A673 (cell line): Measurements from ENCODE around the gene PLK3. TPM values are rescaled to one million over a fixed set of nuclear protein-coding genes. Genes with fewer than 3 reads are reported as not detected.

Experiments used
- BruUV-seq: library from RNA; stranded (reverse); fragments of 400-500 nt; replicated peaks from 2 replicates; lab custom pipeline; 2021; lab: Mats Ljungman, UMichigan
- CTCF ChIA-PET: fragments of 300-600 bp; sonication (Branson Sonifier 250); formaldehyde crosslinking; loops from one replicate; lab custom pipeline; 2022; ENCODE audit warnings: antibody characterized with exemption; lab: Charles Lee
- POLR2A ChIA-PET: fragments of 300-600 bp; sonication (Branson Sonifier 250); formaldehyde crosslinking; loops from one replicate; lab custom pipeline; 2022; ENCODE audit warnings: antibody characterized with exemption; ENCODE audit not compliant: low non-redundant PET; lab: Charles Lee
- DNase-seq: peaks from one replicate; pipeline ENCODE4 v3.0.0-alpha.2; 2015; ENCODE audit warnings: low spot score
- H3K27ac ChIP-seq: fragments of 200-600 bp; sonication (generic); 2 replicates; pipeline ENCODE4 v1.5.1; 2016; ENCODE audit warnings: mixed run types, low read depth, mild to moderate bottlenecking, mixed read lengths, antibody characterized with exemption, low read length; ENCODE audit not compliant: poor library complexity, severe bottlenecking
- H3K27me3 ChIP-seq: fragments of 200-600 bp; sonication (generic); replicated peaks from 2 replicates; pipeline ENCODE4 v1.6.1; 2017; ENCODE audit warnings: mixed run types, low read depth, mild to moderate bottlenecking, mixed read lengths, antibody characterized with exemption, low read length; ENCODE audit not compliant: insufficient read depth, poor library complexity
- H3K36me3 ChIP-seq: fragments of 200-600 bp; sonication (generic); 2 replicates; pipeline ENCODE4 v1.6.1; 2016; ENCODE audit warnings: mixed run types, mild to moderate bottlenecking, mixed read lengths, antibody characterized with exemption, low read length; ENCODE audit not compliant: insufficient read depth, poor library complexity, severe bottlenecking
- H3K4me1 ChIP-seq: fragments of 200-600 bp; sonication (generic); 2 replicates; pipeline ENCODE4 v1.6.1; 2017; ENCODE audit warnings: mixed run types, mild to moderate bottlenecking, mixed read lengths, antibody characterized with exemption, low read length; ENCODE audit not compliant: insufficient read depth, poor library complexity, severe bottlenecking
- H3K4me3 ChIP-seq: fragments of 200-600 bp; sonication (generic); 2 replicates; pipeline ENCODE4 v1.5.1; 2016; ENCODE audit warnings: low read depth, mixed run types, mild to moderate bottlenecking, mixed read lengths, low read length; ENCODE audit not compliant: poor library complexity, severe bottlenecking
- H3K9me3 ChIP-seq: fragments of 200-600 bp; sonication (generic); 2 replicates; pipeline ENCODE4 v1.6.1; 2016; ENCODE audit warnings: mixed run types, low read depth, mild to moderate bottlenecking, mixed read lengths, antibody characterized with exemption, low read length; ENCODE audit not compliant: poor library complexity, severe bottlenecking
- EZH2 ChIP-seq: fragments of 200-600 bp; sonication (generic); IDR thresholded peaks from 2 replicates; pipeline ENCODE4 v1.6.1; 2017; ENCODE audit warnings: borderline replicate concordance, low read depth, mild to moderate bottlenecking, mixed read lengths, antibody characterized with exemption, low read length; ENCODE audit not compliant: poor library complexity, severe bottlenecking
- intact Hi-C: fragments of 100-400 bp; cut with micrococcal nuclease; formaldehyde crosslinking; loops from one replicate; pipeline ENCODE4 v1.10.0; 2022; ENCODE audit not compliant: unreplicated experiment
- total RNA-seq: library from RNA; stranded (reverse); gene quantifications from 2 replicates; pipeline ENCODE4 v1.2.3, GENCODE V29; 2021
- TF ChIP-seq, protein P1 (sequence below): fragments of 300-800, 200-600 bp; sonication (generic); conservative IDR thresholded peaks from 2 replicates; pipeline ENCODE4 v1.5.1; 2017; ENCODE audit warnings: low read depth, mild to moderate bottlenecking, antibody characterized with exemption, low read length, moderate library complexity, mixed read lengths

The PLK3 gene
- total RNA-seq, 1 experiment from 2014 or later, result 15.6 TPM

DNA sequence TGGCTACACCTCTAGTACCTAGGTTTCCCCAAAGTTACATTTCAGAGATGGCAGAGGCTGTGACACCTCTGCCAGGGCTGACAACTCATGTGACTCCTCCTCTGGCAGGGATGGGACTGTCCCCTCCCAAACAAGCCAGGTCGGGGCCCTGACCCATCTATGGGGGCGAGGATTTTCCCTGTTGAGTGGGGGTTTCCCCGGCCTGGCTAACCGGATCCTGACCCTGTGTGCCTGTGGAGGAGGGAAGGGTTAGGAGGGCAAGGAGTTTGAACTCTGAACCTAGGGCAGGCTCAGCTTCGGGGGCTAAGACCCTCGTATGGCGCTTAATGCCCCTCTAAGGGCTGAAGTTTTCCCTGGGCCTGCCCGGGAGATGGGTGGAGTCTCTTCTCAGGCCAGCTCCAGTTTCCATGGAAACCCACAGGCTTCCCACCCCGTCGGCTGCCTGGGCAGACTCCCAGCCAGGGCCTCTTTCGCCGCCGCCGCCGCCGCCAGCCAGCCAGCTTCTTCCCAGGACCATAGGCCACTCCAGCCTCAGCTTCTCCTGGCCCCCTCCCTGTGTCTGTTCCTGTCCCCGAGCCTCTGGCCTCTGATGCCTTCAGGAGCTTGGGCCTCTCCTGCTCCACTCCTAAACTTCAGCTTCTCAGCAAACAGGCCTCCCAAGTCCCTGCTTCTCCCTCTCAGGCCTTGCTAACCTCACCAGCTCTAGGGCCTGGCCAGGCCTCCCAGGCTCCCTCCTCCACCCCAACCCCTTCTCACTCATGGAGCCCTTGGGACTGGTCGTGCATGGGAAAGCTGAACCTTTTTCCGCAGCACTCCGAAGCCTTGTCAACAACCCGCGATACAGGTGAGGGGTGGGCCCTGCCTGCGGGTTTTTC is 8.1 kb downstream of the PLK3 start, which contains the start of gene BTBD19:
BTBD19 (plus strand) TSS at position 461 of the 875 bp plus-strand sequence; CDS start at position 759, 298 bp downstream.
- no peak for TF ChIP-seq EZH2
- TF ChIP-seq, protein P1, sequence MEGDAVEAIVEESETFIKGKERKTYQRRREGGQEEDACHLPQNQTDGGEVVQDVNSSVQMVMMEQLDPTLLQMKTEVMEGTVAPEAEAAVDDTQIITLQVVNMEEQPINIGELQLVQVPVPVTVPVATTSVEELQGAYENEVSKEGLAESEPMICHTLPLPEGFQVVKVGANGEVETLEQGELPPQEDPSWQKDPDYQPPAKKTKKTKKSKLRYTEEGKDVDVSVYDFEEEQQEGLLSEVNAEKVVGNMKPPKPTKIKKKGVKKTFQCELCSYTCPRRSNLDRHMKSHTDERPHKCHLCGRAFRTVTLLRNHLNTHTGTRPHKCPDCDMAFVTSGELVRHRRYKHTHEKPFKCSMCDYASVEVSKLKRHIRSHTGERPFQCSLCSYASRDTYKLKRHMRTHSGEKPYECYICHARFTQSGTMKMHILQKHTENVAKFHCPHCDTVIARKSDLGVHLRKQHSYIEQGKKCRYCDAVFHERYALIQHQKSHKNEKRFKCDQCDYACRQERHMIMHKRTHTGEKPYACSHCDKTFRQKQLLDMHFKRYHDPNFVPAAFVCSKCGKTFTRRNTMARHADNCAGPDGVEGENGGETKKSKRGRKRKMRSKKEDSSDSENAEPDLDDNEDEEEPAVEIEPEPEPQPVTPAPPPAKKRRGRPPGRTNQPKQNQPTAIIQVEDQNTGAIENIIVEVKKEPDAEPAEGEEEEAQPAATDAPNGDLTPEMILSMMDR, result no peak
- no peaks in the 10 kb centered on the region for H3K27me3 ChIP-seq
- intact Hi-C loops, result loop anchor here (10.0 kb wide), 1 partner anchor 497 kb away; no protein-coding TSS in a partner anchor
- H3K4me1 ChIP-seq, result peaks cover 55% of the 10 kb centered on the region
- peaks cover 9% of the 10 kb centered on the region for H3K36me3 ChIP-seq
- ChIA-PET POLR2A (interaction anchor here (1.9 to 2.7 kb wide), 2 partner anchors 8 to 10 kb away, joined by 7 to 18 read pairs; partner anchors contain the start of gene PLK3), CTCF (interaction anchor here (1.2 kb wide), 1 partner anchor 11 kb away, joined by 3 read pairs; no protein-coding TSS in a partner anchor)
- DNase-seq, result peak; percentile 87
- H3K4me3 ChIP-seq, result peak within 1 kb of the TSS; percentile 41
- H3K9me3 ChIP-seq, result no peaks in the 10 kb centered on the region
- no TSS peak for BruUV-seq
- peak within 1 kb of the TSS; percentile 98 for H3K27ac ChIP-seq

GRCh38 chr1:44808938-44809917 is 9.1 kb downstream of the PLK3 start:
- Histone ChIP-seq H3K36me3 (peaks cover 9% of the 10 kb centered on the region), H3K27ac (peak overlapping the region; percentile 98), H3K4me1 (peaks cover 55% of the 10 kb centered on the region), H3K27me3 (no peaks in the 10 kb centered on the region), H3K9me3 (no peaks in the 10 kb centered on the region), H3K4me3 (peak overlapping the region; percentile 41)
- POLR2A ChIA-PET, result interaction anchor here (1.9 to 2.7 kb wide), 2 partner anchors 9 kb away, joined by 7 to 18 read pairs; partner anchors contain the start of gene PLK3
- peak; percentile 50 for DNase-seq
- CTCF ChIA-PET, result interaction anchor here (1.2 kb wide), 1 partner anchor 10 kb away, joined by 3 read pairs; no protein-coding TSS in a partner anchor
- BruUV-seq, result TSS peak; percentile 29
- TF ChIP-seq EZH2, result no peak
- TF ChIP-seq, protein P1, result 0 out of 2 replicates have a peak, but pooled peaks have one; percentile 21
- intact Hi-C loops, result loop anchor here (10.0 kb wide), 1 partner anchor 496 kb away; no protein-coding TSS in a partner anchor
